ENCODE results near the gene UGT1A9.

DNA sequence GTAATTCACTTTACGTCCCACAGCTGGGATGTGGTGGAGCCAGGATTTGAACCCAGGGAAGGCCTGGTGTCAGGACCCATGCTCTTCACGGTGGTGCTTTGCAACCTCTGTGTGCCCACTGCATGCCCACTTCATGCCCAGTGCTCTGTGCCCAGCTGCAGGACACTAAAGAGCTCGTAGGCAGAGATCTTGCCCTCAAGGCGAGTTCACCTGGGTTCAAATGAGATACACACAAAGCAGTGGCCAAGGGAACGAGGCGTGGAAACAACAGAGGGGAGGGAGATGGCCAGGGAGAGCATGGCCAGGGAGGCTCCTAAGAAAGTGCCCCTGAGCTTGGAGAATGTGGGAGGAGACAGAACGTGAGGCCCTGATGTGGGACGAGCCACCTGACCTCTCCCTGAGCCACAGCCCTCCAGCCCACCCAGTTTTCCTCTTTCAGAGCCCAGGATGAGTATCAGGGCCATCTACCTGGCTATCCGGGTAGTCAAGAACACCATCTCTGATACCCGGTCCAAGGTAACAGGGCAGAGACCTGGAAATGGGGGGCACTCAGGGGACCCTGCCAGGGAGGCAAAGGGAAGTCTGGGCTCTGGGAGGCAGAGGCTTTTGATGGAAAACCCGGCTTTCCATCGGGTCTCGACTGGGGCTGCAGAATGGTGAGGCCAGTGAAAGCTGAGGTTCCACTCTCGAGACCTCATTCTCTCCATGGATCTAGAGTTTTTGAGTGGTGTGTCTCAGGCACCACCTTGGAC is 126.8 kb downstream of the UGT1A9 start:
- TF ChIP-seq, protein P1, sequence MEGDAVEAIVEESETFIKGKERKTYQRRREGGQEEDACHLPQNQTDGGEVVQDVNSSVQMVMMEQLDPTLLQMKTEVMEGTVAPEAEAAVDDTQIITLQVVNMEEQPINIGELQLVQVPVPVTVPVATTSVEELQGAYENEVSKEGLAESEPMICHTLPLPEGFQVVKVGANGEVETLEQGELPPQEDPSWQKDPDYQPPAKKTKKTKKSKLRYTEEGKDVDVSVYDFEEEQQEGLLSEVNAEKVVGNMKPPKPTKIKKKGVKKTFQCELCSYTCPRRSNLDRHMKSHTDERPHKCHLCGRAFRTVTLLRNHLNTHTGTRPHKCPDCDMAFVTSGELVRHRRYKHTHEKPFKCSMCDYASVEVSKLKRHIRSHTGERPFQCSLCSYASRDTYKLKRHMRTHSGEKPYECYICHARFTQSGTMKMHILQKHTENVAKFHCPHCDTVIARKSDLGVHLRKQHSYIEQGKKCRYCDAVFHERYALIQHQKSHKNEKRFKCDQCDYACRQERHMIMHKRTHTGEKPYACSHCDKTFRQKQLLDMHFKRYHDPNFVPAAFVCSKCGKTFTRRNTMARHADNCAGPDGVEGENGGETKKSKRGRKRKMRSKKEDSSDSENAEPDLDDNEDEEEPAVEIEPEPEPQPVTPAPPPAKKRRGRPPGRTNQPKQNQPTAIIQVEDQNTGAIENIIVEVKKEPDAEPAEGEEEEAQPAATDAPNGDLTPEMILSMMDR (IDR thresholded peaks at IDR 0.05) = no peak
- TF ChIP-seq POLR2A (IDR thresholded peaks at IDR 0.05) (no peak), POLR2AphosphoS5 (IDR thresholded peaks at IDR 0.05; ENCODE audit: insufficient read depth in 1 of 2, low read depth in 1 of 2) (no peak)

Measured in vagina (tissue), 2 donors.